Mononuclear cell (primary cell): ENCODE measurements around the gene NTN4. TPM values are rescaled to one million over a fixed set of nuclear protein-coding genes. Genes with fewer than 3 reads are reported as not detected.
"Not testable (repeated sequence)": the region's sequence is repeated elsewhere in the genome, so short reads cannot be mapped to it uniquely, and the experiment has no call there.

Experiments used
- H3K27me3 ChIP-seq: 2 replicates; pipeline ENCODE4 v1.6.0; 2011; ENCODE audit warnings: low read length, control low read depth; ENCODE audit not compliant: insufficient read depth
- H3K4me1 ChIP-seq: 2 replicates; pipeline ENCODE4 v1.5.1; 2011; ENCODE audit warnings: mild to moderate bottlenecking, low read length, control low read depth; ENCODE audit not compliant: insufficient read depth
- H3K4me3 ChIP-seq: 2 replicates; pipeline ENCODE4 v1.5.1; 2011; ENCODE audit warnings: mild to moderate bottlenecking, low read length, moderate library complexity
- H3K9me3 ChIP-seq: 2 replicates; pipeline ENCODE4 v1.5.1; 2011; ENCODE audit warnings: low read depth, mild to moderate bottlenecking, control low read depth, low read length
- total RNA-seq: library from RNA; depleted of rRNA; stranded (reverse); fragments of >200 nt; gene quantifications from one replicate; pipeline ENCODE4 v1.2.3, GENCODE V29; 2012

Gene NTN4
- total RNA-seq, 1 donor, result 0.31 TPM

- no peaks in the 10 kb centered on the region for H3K9me3 ChIP-seq
- H3K27me3 ChIP-seq, result no peaks in the 10 kb centered on the region
- H3K4me3 ChIP-seq, result no peak overlapping the region
- H3K4me1 ChIP-seq, result no peaks in the 10 kb centered on the region
These were observed 163.7 kb downstream of the NTN4 start for GRCh38 chr12:95626854-95627253.

- Histone ChIP-seq H3K27me3 (no peaks in the 10 kb centered on the region), H3K4me3 (no peak overlapping the region), H3K9me3 (no peaks in the 10 kb centered on the region), H3K4me1 (no peaks in the 10 kb centered on the region)
These were observed 165.6 kb downstream of the NTN4 start for GRCh38 chr12:95625012-95625411.

- H3K27me3 ChIP-seq, result no peaks in the 10 kb centered on the region
- no peaks in the 10 kb centered on the region for H3K4me1 ChIP-seq
- no peaks in the 10 kb centered on the region for H3K9me3 ChIP-seq
- no peak overlapping the region for H3K4me3 ChIP-seq
These were observed 166.0 kb downstream of the NTN4 start for GRCh38 chr12:95624589-95624988.

- Histone ChIP-seq H3K9me3 (no peaks in the 10 kb centered on the region), H3K4me3 (no peak overlapping the region), H3K27me3 (no peaks in the 10 kb centered on the region), H3K4me1 (no peaks in the 10 kb centered on the region)
These were observed 166.9 kb downstream of the NTN4 start for GRCh38 chr12:95623554-95624170.

GRCh38 chr12:95622879-95623278 is 167.7 kb downstream of the NTN4 start:
- H3K9me3 ChIP-seq, result no peaks in the 10 kb centered on the region
- no peak overlapping the region for H3K4me3 ChIP-seq
- no peaks in the 10 kb centered on the region for H3K4me1 ChIP-seq
- H3K27me3 ChIP-seq, result no peaks in the 10 kb centered on the region

- Histone ChIP-seq H3K27me3 (no peaks in the 10 kb centered on the region), H3K9me3 (no peaks in the 10 kb centered on the region), H3K4me1 (no peaks in the 10 kb centered on the region), H3K4me3 (no peak overlapping the region)
These were observed 168.8 kb downstream of the NTN4 start for GRCh38 chr12:95621725-95622124.

GRCh38 chr12:95620171-95620570 is 170.4 kb downstream of the NTN4 start:
- Histone ChIP-seq H3K4me1 (no peaks in the 10 kb centered on the region), H3K9me3 (no peaks in the 10 kb centered on the region), H3K4me3 (no peak overlapping the region), H3K27me3 (no peaks in the 10 kb centered on the region)

- H3K27me3 ChIP-seq, H3K4me1 ChIP-seq, H3K4me3 ChIP-seq, H3K9me3 ChIP-seq: not testable (repeated sequence)
These were observed 174.1 kb downstream of the NTN4 start for GRCh38 chr12:95616470-95616869.

GRCh38 chr12:95615749-95616148 is 174.8 kb downstream of the NTN4 start:
- Histone ChIP-seq H3K4me1 (no peaks in the 10 kb centered on the region), H3K27me3 (no peaks in the 10 kb centered on the region), H3K4me3 (no peak overlapping the region), H3K9me3 (no peaks in the 10 kb centered on the region)

- Histone ChIP-seq H3K4me1 (no peaks in the 10 kb centered on the region), H3K9me3 (no peaks in the 10 kb centered on the region), H3K4me3 (no peak overlapping the region), H3K27me3 (no peaks in the 10 kb centered on the region)
These were observed 176.1 kb downstream of the NTN4 start for GRCh38 chr12:95614390-95614982.

- Histone ChIP-seq H3K27me3 (no peaks in the 10 kb centered on the region), H3K4me3 (no peak overlapping the region), H3K4me1 (no peaks in the 10 kb centered on the region), H3K9me3 (no peaks in the 10 kb centered on the region)
These were observed 177.5 kb downstream of the NTN4 start for GRCh38 chr12:95613021-95613420.

- Histone ChIP-seq H3K4me1 (no peaks in the 10 kb centered on the region), H3K9me3 (no peaks in the 10 kb centered on the region), H3K4me3 (no peak overlapping the region), H3K27me3 (no peaks in the 10 kb centered on the region)
These were observed 178.8 kb downstream of the NTN4 start for GRCh38 chr12:95611676-95612309.

- Histone ChIP-seq H3K4me3 (no peak overlapping the region), H3K9me3 (no peaks in the 10 kb centered on the region), H3K4me1 (no peaks in the 10 kb centered on the region), H3K27me3 (no peaks in the 10 kb centered on the region)
These were observed 182.1 kb downstream of the NTN4 start for GRCh38 chr12:95608252-95609033.
